Thyroid gland (tissue), 4 donors: ENCODE data around the gene EFR3B. TPM values are rescaled to one million over a fixed set of nuclear protein-coding genes. Genes with fewer than 3 reads are reported as not detected.

Source experiments
- DNase-seq, 2 donors: peaks; one replicate each; pipeline ENCODE4 v3.0.0-alpha.2; 2019
- H3K27ac ChIP-seq, 3 donors: fragments of 200-600 bp; sonication (generic); 1 replicate in 2 of 3; 2 replicates in 1 of 3; pipeline ENCODE4 v1.5.1; 2016 to 2019; ENCODE audit warnings: mild to moderate bottlenecking in 1 of 3, moderate library complexity in 1 of 3
- H3K27me3 ChIP-seq: fragments of 200-600 bp; sonication (generic); one replicate; pipeline ENCODE4 v1.5.1; 2019
- H3K36me3 ChIP-seq, 2 donors: fragments of 200-600 bp; sonication (generic); one replicate each; pipeline ENCODE4 v1.5.1; 2016 to 2019
- H3K4me1 ChIP-seq, 2 donors: fragments of 200-600 bp; sonication (generic); one replicate each; pipeline ENCODE4 v1.5.1; 2017 to 2019
- H3K4me3 ChIP-seq, 3 donors: fragments of 200-600 bp; sonication (generic); replicated peaks in 1 of 3; 1 replicate in 2 of 3; 2 replicates in 1 of 3; pipeline ENCODE4 v1.5.1; 2016; ENCODE audit warnings: mild to moderate bottlenecking in 1 of 3
- H3K9me3 ChIP-seq: fragments of 200-600 bp; sonication (generic); one replicate; pipeline ENCODE4 v1.5.1; 2017
- POLR2A ChIP-seq, 2 donors: fragments of 450-650 bp; IDR thresholded peaks; one replicate each; pipeline ENCODE4 v1.6.1; 2017; ENCODE audit warnings: antibody characterized with exemption in 2 of 2, mild to moderate bottlenecking in 2 of 2, moderate library complexity in 1 of 2
- WGBS, 2 donors: methylation state at CpG; one replicate each; pipeline ENCODE4 v1.1.5; 2017; 5-methylcytosine and 5-hydroxymethylcytosine counted together
- intact Hi-C: fragments of 100-400 bp; cut with DNase I; formaldehyde crosslinking; loops from one replicate; pipeline ENCODE4 v1.15.1; 2023
- total RNA-seq, 4 donors: library from RNA; depleted of rRNA; stranded (reverse); fragments of >200 nt; gene quantifications; one replicate each; pipeline ENCODE4 v1.2.3, GENCODE V29; 2016
- TF ChIP-seq, protein P1 (sequence below), 6 experiments: fragments of 200-600 bp in 3 of 6; fragments of 450-650 bp in 3 of 6; sonication (generic) in 3 of 6; IDR thresholded peaks; one replicate each; pipeline ENCODE4 v1.5.1; 2016 to 2019; ENCODE audit warnings: antibody characterized with exemption in 6 of 6, mild to moderate bottlenecking in 2 of 6, inconsistent platforms in 1 of 6, moderate library complexity in 1 of 6

Gene EFR3B
- total RNA-seq, 4 donors from 2014 or later: 17.3 to 21.5 (median 20.0) TPM

DNA sequence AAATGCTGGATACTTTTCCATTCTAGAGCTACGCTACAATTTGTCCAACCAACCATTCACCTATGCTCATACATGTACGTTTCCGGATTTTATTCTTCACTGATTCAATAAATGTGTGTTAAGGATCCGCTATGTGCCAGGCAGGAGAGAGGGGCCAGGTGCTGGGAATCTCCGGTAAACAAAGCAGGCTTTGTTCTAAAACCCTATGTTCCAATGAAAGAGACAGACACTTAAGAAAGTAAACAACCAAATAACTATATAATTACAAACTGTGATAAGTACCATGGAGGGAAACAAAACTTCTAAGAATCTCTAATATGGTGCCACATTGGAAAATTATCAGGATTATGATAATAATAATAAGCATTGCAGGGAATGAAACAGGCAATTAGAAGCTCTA, 148.7 kb downstream of the EFR3B start:
- no peak for DNase-seq
- WGBS, 2 donors: 83 to 88% methylated on average over 5 of the region's 5 CpGs
- intact Hi-C loops: no loop called here
- Histone ChIP-seq H3K36me3 (no peaks in the 10 kb centered on the region), H3K27me3 (no peaks in the 10 kb centered on the region), H3K4me1 (no peaks in the 10 kb centered on the region), H3K4me3 (no peak overlapping the region), H3K27ac (no peak overlapping the region), H3K9me3 (no peaks in the 10 kb centered on the region)
- TF ChIP-seq POLR2A (IDR thresholded peaks at IDR 0.05): no peak

DNA sequence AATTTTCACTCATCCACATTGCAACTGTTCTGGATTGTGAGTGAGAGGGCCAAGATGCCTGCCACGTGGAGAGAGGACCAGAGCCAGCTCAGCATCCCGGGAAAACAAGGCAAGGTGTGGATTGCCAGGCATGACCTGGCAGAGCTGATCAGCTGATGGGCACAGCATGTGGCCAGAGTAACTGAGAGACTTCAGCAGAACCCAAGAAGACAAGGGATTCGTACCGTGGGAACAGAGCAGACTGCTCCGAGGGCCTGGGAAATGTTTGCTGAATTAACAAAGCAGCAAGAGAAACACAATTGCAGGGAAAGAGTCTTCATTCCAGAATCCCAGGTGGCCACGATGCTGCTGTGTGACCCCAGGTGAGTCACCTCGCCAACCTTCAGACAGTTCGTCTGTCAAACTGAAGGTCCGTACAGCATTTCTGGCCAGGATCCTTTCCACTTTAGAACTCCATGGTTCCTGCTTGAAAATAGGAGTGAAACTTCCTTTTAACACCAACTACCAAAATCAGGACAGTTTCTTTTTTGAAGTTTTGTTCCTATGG, 152.8 kb downstream of the EFR3B start:
- no peak for DNase-seq
- Histone ChIP-seq H3K27me3 (no peaks in the 10 kb centered on the region), H3K36me3 (no peaks in the 10 kb centered on the region), H3K27ac (no peak overlapping the region), H3K4me3 (no peak overlapping the region), H3K4me1 (no peaks in the 10 kb centered on the region), H3K9me3 (no peaks in the 10 kb centered on the region)
- intact Hi-C loops: no loop called here
- 86 to 89% methylated on average over 9 of the region's 9 CpGs for WGBS, 2 donors
- no peak for TF ChIP-seq POLR2A (IDR thresholded peaks at IDR 0.05)
- TF ChIP-seq, protein P1, sequence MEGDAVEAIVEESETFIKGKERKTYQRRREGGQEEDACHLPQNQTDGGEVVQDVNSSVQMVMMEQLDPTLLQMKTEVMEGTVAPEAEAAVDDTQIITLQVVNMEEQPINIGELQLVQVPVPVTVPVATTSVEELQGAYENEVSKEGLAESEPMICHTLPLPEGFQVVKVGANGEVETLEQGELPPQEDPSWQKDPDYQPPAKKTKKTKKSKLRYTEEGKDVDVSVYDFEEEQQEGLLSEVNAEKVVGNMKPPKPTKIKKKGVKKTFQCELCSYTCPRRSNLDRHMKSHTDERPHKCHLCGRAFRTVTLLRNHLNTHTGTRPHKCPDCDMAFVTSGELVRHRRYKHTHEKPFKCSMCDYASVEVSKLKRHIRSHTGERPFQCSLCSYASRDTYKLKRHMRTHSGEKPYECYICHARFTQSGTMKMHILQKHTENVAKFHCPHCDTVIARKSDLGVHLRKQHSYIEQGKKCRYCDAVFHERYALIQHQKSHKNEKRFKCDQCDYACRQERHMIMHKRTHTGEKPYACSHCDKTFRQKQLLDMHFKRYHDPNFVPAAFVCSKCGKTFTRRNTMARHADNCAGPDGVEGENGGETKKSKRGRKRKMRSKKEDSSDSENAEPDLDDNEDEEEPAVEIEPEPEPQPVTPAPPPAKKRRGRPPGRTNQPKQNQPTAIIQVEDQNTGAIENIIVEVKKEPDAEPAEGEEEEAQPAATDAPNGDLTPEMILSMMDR (IDR thresholded peaks at IDR 0.05): no peak

DNA sequence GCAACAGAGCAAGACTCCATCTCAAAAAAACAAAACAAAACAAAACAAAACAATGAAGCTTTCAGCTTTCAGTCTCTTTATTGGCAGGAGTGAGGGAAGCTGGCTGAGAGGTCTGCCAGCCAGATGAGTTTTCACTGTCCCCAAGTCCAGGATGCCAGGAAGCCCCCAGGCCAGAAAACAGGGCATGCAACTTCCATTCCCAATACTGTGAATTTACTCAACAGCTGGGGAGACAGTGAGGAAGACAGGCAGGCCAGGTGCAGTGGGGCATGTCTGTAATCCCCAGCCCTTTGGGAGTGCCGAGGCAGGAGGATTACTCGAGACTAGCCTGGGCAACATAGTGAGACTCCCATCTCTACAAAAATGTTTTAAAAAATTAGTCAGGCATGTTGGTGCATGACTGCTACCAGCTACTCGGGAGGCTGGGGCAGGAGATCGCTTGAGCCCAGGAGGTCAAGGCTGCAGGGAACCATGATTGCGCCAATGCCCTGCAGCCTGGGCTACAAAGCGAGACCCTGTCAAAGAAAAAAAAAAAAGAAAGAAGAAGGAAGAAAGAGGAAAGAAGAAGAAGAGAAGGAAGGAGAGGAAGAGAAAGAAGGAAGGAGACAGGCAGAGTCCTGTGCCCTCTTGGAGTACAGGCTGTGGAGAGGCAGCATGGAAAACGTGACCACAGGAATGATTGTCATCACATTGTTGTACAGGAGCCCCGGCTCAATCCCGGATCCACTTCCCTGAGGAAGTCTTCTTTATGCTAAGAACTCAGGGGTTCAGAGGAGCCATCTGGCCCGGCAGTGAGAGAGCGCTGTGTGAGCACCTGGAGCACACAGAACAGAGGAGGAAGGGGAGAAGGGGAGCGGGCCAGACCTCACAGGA, 155.7 kb downstream of the EFR3B start:
- WGBS, 2 donors: 70 to 74% methylated on average over 12 of the region's 12 CpGs
- TF ChIP-seq, protein P1 (IDR thresholded peaks at IDR 0.05): no peak
- no peak for TF ChIP-seq POLR2A (IDR thresholded peaks at IDR 0.05)

DNA sequence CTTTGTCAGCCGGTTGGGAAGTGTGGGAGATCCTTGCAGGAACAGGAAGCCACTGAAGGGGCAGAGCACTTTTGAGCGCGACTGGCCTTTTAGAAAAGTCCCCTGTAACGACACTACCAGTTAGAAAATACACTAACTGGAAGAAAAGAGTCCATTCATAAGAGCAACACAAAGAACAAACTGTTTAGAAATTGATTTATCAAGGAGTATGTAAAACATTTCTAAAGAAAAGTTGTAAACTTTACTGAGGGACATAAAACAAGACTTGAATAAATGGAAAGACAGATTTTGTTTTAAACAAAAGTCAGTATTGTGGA, 156.3 kb downstream of the EFR3B start:
- TF ChIP-seq, protein P1 (IDR thresholded peaks at IDR 0.05): no peak
- no peak for TF ChIP-seq POLR2A (IDR thresholded peaks at IDR 0.05)
- WGBS, 2 donors: 52 to 62% methylated on average over 4 of the region's 4 CpGs
- no peak overlapping the region for H3K4me3 ChIP-seq
- no peak for DNase-seq
- intact Hi-C loops: no loop called here
- H3K4me1 ChIP-seq: no peaks in the 10 kb centered on the region
- no peaks in the 10 kb centered on the region for H3K27me3 ChIP-seq
- H3K27ac ChIP-seq: no peak overlapping the region
- H3K9me3 ChIP-seq: no peaks in the 10 kb centered on the region
- no peaks in the 10 kb centered on the region for H3K36me3 ChIP-seq

More for the DNA sequence above, 155.7 kb downstream of the EFR3B start:
- no peak for DNase-seq
- intact Hi-C loops: no loop called here
- H3K27ac ChIP-seq: no peak overlapping the region
- no peak overlapping the region for H3K4me3 ChIP-seq
- no peaks in the 10 kb centered on the region for H3K9me3 ChIP-seq
- no peaks in the 10 kb centered on the region for H3K4me1 ChIP-seq
- no peaks in the 10 kb centered on the region for H3K36me3 ChIP-seq
- H3K27me3 ChIP-seq: no peaks in the 10 kb centered on the region

DNA sequence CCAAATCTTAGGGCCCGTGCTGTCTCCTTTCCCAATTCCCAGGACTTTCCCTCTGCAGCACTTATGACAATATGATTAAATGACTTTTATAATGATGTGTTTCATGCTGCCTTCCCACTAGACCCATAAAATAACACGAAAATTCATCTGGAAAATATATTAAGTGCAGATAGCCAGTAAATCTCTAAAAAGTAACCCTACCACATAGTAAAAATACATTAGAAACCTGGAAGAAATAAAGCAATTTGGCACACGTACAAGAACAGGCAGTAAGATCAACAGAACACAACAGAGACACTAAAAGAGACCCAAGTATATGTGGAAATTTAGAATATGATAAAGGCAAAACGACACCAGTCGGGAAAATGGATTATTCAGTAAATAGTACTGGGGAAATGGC, 156.7 kb downstream of the EFR3B start:
- Histone ChIP-seq H3K4me1 (no peaks in the 10 kb centered on the region), H3K4me3 (no peak overlapping the region), H3K27me3 (no peaks in the 10 kb centered on the region), H3K36me3 (no peaks in the 10 kb centered on the region), H3K9me3 (no peaks in the 10 kb centered on the region), H3K27ac (no peak overlapping the region)
- no peak for DNase-seq
- 79 to 81% methylated on average over 5 of the region's 5 CpGs for WGBS, 2 donors
- intact Hi-C loops: no loop called here
- no peak for TF ChIP-seq POLR2A (IDR thresholded peaks at IDR 0.05)
- TF ChIP-seq, protein P1 (IDR thresholded peaks at IDR 0.05): no peak
